ENCODE data around the gene KBTBD2.
"Not testable (repeated sequence)": the region's sequence is repeated elsewhere in the genome, so short reads cannot be mapped to it uniquely, and the experiment has no call there.

KBTBD2 gene
- 94.2 to 139 (median 113) reads per million in 4 experiments for total RNA-seq

GRCh38 chr7:32891043-32891799 lies at the start of gene KBTBD2:
KBTBD2 (minus strand) TSS chr7:32891760; CDS start chr7:32879604, 12,156 bp downstream.
- peak; percentile 71 for DNase-seq

GRCh38 chr7:32941181-32941580 lies 49.6 kb upstream of the KBTBD2 start:
- no peak for DNase-seq

- no peak for DNase-seq
Measured at GRCh38 chr7:32937344-32938174, 46.0 kb upstream of the KBTBD2 start.

- DNase-seq = no peak
Measured at GRCh38 chr7:32936689-32937088, 45.1 kb upstream of the KBTBD2 start.

- no peak for DNase-seq
Measured at GRCh38 chr7:32935558-32935957, 44.0 kb upstream of the KBTBD2 start.

GRCh38 chr7:32930378-32930777 lies 38.8 kb upstream of the KBTBD2 start:
- DNase-seq = no peak

- no peak for DNase-seq
Measured at GRCh38 chr7:32929430-32930143, 38.0 kb upstream of the KBTBD2 start.

- no peak for DNase-seq
Measured at GRCh38 chr7:32928785-32929298, 37.3 kb upstream of the KBTBD2 start.

GRCh38 chr7:32921896-32922295 lies 30.3 kb upstream of the KBTBD2 start:
- DNase-seq = no peak

GRCh38 chr7:32916994-32917393 lies 25.4 kb upstream of the KBTBD2 start:
- DNase-seq = not testable (repeated sequence)

- no peak for DNase-seq
Measured at GRCh38 chr7:32916006-32916405, 24.4 kb upstream of the KBTBD2 start.

GRCh38 chr7:32915041-32915536 lies 23.5 kb upstream of the KBTBD2 start:
- no peak for DNase-seq

GRCh38 chr7:32914184-32914583 lies 22.6 kb upstream of the KBTBD2 start:
- no peak for DNase-seq

GRCh38 chr7:32910195-32910594 lies 18.6 kb upstream of the KBTBD2 start:
- no peak for DNase-seq

GRCh38 chr7:32905175-32905662 lies 13.7 kb upstream of the KBTBD2 start:
- peak; percentile 66 for DNase-seq

GRCh38 chr7:32901629-32902028 lies 10.1 kb upstream of the KBTBD2 start:
- no peak for DNase-seq

- no peak for DNase-seq
Measured at GRCh38 chr7:32900433-32900995, 9.0 kb upstream of the KBTBD2 start.

GRCh38 chr7:32897376-32897775 lies 5.8 kb upstream of the KBTBD2 start:
- DNase-seq = not testable (repeated sequence)

- no peak for DNase-seq
Measured at GRCh38 chr7:32896564-32897347, 5.2 kb upstream of the KBTBD2 start.

- DNase-seq = no peak
Measured at GRCh38 chr7:32894171-32894570, 2.6 kb upstream of the KBTBD2 start.

GRCh38 chr7:32893722-32894121 lies 2.2 kb upstream of the KBTBD2 start:
- no peak for DNase-seq

- DNase-seq = no peak
Measured at GRCh38 chr7:32893207-32893524, 1.6 kb upstream of the KBTBD2 start.
